ENCODE results near the gene PLA2G3.

PLA2G3 gene

DNA sequence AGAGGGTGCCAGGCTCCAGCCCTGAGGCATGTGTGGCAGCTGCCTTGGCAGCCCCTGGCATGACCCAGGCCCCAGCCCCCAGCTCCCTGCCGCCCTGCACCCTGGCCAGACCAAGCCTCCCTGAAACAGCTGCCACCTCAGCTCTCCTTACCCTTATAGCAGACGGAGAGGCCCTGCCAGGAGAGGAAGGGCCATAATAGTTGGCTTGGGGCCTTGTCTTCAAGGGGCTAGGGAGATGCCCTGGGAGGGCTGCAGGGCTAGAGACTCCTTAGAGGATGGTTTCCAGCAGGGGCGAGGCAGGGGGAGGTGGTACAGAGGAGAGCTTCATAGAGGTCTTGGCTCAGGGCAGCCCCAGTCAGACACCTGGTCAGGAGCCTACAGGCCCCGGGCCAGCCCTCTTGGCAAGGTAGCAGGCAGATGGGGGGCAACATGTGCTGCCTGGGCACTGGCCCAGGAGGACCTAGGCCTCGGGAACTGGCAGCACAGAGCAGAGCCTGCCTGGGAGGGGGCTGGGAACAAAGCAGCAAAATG is 46.2 kb downstream of the PLA2G3 start:
- Histone ChIP-seq H3K4me2 (ENCODE audit: low read length) (no peak overlapping the region), H3K9me3 (ENCODE audit: control insufficient read depth, low read length) (no peaks in the 10 kb centered on the region), H3K9ac (no peak overlapping the region), H2AFZ (no peak overlapping the region), H3K4me1 (no peaks in the 10 kb centered on the region), H3K27ac (no peak overlapping the region), H3K4me3 (ENCODE audit: low read depth, low read length) (no peak overlapping the region), H3K79me2 (no peaks in the 10 kb centered on the region), H3K27me3 (ENCODE audit: control insufficient read depth, insufficient read depth, low read length) (no peaks in the 10 kb centered on the region), H3K36me3 (ENCODE audit: control insufficient read depth, insufficient read depth, low read length) (no peaks in the 10 kb centered on the region)
- TF ChIP-seq, protein P1, sequence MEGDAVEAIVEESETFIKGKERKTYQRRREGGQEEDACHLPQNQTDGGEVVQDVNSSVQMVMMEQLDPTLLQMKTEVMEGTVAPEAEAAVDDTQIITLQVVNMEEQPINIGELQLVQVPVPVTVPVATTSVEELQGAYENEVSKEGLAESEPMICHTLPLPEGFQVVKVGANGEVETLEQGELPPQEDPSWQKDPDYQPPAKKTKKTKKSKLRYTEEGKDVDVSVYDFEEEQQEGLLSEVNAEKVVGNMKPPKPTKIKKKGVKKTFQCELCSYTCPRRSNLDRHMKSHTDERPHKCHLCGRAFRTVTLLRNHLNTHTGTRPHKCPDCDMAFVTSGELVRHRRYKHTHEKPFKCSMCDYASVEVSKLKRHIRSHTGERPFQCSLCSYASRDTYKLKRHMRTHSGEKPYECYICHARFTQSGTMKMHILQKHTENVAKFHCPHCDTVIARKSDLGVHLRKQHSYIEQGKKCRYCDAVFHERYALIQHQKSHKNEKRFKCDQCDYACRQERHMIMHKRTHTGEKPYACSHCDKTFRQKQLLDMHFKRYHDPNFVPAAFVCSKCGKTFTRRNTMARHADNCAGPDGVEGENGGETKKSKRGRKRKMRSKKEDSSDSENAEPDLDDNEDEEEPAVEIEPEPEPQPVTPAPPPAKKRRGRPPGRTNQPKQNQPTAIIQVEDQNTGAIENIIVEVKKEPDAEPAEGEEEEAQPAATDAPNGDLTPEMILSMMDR (IDR thresholded peaks at IDR 0.05) = no peak

DNA sequence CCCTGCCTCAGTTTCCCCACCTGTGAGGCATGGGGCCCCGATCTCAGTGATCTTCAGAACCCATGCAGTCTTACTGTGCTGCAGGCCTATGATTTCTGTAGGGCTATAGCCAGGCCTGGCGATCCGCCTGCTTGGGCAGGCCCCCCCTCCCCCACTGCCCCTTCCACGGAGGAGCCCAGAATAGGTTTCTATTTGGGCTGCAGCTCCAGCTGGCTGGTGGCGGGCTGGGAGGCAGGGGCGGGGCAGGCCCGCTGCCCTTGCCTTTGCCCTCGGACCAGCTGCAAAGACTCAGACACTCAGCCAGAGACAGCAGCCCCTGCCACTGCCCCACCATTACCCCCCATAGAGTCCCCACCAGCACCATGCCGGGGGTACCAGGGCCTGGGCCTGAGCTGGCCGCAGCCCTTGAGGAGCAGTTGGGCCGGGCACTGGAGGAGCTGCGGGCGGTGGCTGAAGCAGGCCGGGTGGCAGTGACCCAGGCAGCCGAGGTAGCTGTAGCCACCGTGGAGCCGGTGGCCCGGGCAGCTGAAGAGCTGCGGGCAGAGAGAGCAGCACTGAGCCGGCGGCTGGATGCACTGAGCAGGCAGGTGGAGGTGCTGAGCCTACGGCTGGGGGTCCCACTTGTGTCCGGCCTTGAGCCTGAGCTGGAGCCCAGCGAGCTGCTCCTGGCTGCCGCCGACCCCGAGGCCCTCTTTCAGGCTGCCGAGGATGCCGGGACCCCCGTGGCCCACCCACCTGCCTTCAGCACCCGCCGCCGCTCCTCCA is 47.0 kb downstream of the PLA2G3 start:
- Histone ChIP-seq H3K4me2 (ENCODE audit: low read length) (no peak overlapping the region), H3K4me1 (no peaks in the 10 kb centered on the region), H3K9ac (no peak overlapping the region), H3K27me3 (ENCODE audit: control insufficient read depth, insufficient read depth, low read length) (no peaks in the 10 kb centered on the region), H3K27ac (no peak overlapping the region), H3K4me3 (ENCODE audit: low read depth, low read length) (no peak overlapping the region), H3K36me3 (ENCODE audit: control insufficient read depth, insufficient read depth, low read length) (no peaks in the 10 kb centered on the region), H3K9me3 (ENCODE audit: control insufficient read depth, low read length) (no peaks in the 10 kb centered on the region), H2AFZ (no peak overlapping the region), H3K79me2 (no peaks in the 10 kb centered on the region)
- TF ChIP-seq, protein P1 (IDR thresholded peaks at IDR 0.05) = no peak

- no peaks in the 10 kb centered on the region for H3K36me3 ChIP-seq (ENCODE audit: control insufficient read depth, insufficient read depth, low read length)
- no peaks in the 10 kb centered on the region for H3K27me3 ChIP-seq (ENCODE audit: control insufficient read depth, insufficient read depth, low read length)
- no peaks in the 10 kb centered on the region for H3K4me1 ChIP-seq
- TF ChIP-seq, protein P1 (IDR thresholded peaks at IDR 0.05) = no peak
- no peak overlapping the region for H3K27ac ChIP-seq
- H3K9me3 ChIP-seq (ENCODE audit: control insufficient read depth, low read length) = no peaks in the 10 kb centered on the region
- H2AFZ ChIP-seq = no peak overlapping the region
- H3K9ac ChIP-seq = no peak overlapping the region
- no peak overlapping the region for H3K4me3 ChIP-seq (ENCODE audit: low read depth, low read length)
- no peaks in the 10 kb centered on the region for H3K79me2 ChIP-seq
- H3K4me2 ChIP-seq (ENCODE audit: low read length) = no peak overlapping the region
Measured at GRCh38 chr22:31092161-31092560, 48.1 kb downstream of the PLA2G3 start.

DNA sequence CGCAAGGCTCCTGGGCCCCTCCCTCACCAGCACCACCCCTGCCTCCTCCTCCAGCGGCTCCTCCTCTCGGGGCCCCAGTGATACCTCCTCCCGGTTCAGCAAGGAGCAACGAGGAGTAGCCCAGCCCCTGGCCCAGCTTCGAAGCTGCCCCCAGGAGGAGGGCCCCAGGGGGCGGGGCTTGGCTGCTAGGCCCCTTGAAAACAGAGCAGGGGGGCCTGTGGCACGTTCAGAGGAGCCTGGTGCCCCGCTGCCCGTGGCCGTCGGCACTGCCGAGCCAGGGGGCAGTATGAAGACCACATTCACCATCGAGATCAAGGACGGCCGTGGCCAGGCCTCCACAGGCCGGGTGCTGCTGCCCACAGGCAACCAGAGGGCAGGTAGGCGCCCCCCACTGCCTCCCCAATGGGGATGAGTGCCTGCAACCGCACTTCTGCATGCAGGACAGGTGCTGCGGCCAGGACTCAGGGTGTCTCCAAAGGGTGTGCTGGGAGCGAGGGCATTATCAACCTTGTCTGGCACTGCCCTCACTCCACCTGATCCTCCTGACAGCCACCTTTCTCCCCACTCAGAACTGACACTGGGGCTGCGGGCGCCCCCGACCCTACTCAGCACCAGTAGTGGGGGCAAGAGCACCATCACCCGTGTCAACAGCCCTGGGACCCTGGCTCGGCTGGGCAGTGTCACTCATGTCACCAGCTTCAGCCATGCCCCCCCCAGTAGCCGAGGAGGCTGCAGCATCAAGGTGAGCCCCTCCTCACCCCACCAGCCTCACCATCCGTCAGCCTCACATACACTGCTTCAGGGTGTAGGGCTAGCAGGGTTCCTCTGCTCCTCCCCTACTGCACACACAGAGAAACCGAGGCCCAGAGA is 49.0 kb downstream of the PLA2G3 start:
- H3K4me1 ChIP-seq = no peaks in the 10 kb centered on the region
- H3K4me2 ChIP-seq (ENCODE audit: low read length) = no peak overlapping the region
- H3K9ac ChIP-seq = no peak overlapping the region
- H3K79me2 ChIP-seq = no peaks in the 10 kb centered on the region
- H3K27me3 ChIP-seq (ENCODE audit: control insufficient read depth, insufficient read depth, low read length) = no peaks in the 10 kb centered on the region
- no peak overlapping the region for H3K27ac ChIP-seq
- H3K4me3 ChIP-seq (ENCODE audit: low read depth, low read length) = no peak overlapping the region
- no peaks in the 10 kb centered on the region for H3K9me3 ChIP-seq (ENCODE audit: control insufficient read depth, low read length)
- no peak overlapping the region for H2AFZ ChIP-seq
- TF ChIP-seq, protein P1 (IDR thresholded peaks at IDR 0.05) = no peak
- H3K36me3 ChIP-seq (ENCODE audit: control insufficient read depth, insufficient read depth, low read length) = no peaks in the 10 kb centered on the region
